SU-DHL-6 (cell line): ENCODE results near the gene CLEC14A.

Source experiments
- EZH2phosphoT487 ChIP-seq: fragments of 200-600 bp; sonication (generic), shearing (Covaris generic); conservative IDR thresholded peaks from 2 replicates; pipeline ENCODE4 v1.6.1; 2018; ENCODE audit warnings: mild to moderate bottlenecking, antibody characterized with exemption, low read length, moderate library complexity, mixed read lengths
- TF ChIP-seq, protein P1 (sequence below): fragments of 200-600 bp; sonication (generic); IDR thresholded peaks from one replicate; pipeline ENCODE4 v1.5.1; 2017; ENCODE audit warnings: antibody characterized with exemption, mild to moderate bottlenecking, low read length, moderate library complexity; ENCODE audit not compliant: insufficient read depth, poor library complexity, severe bottlenecking

DNA sequence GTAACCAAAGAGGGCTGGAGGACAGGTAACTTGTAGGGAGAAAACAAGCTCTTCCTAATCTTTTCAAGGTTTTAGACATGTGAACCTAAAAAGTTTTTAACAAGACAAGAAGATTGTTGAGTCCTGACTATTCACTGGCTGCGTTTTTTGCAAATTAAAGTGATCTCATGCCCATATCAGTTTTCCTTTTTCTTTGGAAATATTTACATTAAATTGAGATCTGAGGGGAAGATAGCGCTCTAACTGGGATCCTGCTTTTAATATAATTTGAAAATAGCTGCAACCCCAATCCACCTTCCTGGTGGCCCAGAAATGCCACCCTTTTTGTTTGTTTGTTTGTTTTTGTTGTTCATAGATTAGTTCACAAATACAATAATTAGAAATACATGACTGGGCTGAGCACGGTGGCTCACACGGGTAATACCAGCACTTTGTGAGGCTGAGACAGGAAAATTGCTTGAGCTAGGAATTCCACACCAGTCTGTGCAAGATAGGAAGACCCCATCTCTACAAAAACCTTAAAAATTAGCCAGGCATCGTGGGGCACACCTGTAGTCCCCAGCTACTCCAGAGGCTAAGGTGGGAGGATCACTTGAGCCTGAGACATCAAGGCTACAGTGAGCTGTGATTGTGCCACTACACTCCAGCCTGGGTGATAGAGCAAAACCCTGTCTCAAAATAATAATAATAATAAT, 50.6 kb downstream of the CLEC14A start:
- TF ChIP-seq, protein P1, sequence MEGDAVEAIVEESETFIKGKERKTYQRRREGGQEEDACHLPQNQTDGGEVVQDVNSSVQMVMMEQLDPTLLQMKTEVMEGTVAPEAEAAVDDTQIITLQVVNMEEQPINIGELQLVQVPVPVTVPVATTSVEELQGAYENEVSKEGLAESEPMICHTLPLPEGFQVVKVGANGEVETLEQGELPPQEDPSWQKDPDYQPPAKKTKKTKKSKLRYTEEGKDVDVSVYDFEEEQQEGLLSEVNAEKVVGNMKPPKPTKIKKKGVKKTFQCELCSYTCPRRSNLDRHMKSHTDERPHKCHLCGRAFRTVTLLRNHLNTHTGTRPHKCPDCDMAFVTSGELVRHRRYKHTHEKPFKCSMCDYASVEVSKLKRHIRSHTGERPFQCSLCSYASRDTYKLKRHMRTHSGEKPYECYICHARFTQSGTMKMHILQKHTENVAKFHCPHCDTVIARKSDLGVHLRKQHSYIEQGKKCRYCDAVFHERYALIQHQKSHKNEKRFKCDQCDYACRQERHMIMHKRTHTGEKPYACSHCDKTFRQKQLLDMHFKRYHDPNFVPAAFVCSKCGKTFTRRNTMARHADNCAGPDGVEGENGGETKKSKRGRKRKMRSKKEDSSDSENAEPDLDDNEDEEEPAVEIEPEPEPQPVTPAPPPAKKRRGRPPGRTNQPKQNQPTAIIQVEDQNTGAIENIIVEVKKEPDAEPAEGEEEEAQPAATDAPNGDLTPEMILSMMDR = no peak
- no peak for TF ChIP-seq EZH2phosphoT487
